Left ventricle myocardium inferior (tissue), 1 donor: ENCODE data around the gene GRM7. TPM values are rescaled to one million over a fixed set of nuclear protein-coding genes. Genes with fewer than 3 reads are reported as not detected.

Source experiments
- DNase-seq: peaks from one replicate; pipeline ENCODE4 v3.0.0-alpha.2; 2020
- H3K27ac ChIP-seq: fragments of 200-600 bp; replicated peaks from 2 replicates; pipeline ENCODE4 v1.8.0; 2021
- H3K27me3 ChIP-seq: fragments of 200-600 bp; 2 replicates; pipeline ENCODE4 v1.8.0; 2021; ENCODE audit warnings: low read depth
- H3K36me3 ChIP-seq: fragments of 200-600 bp; 2 replicates; pipeline ENCODE4 v1.8.0; 2021
- H3K4me1 ChIP-seq: fragments of 200-600 bp; 2 replicates; pipeline ENCODE4 v1.8.0; 2021
- H3K4me3 ChIP-seq: fragments of 200-600 bp; 2 replicates; pipeline ENCODE4 v1.8.0; 2021; ENCODE audit warnings: mild to moderate bottlenecking, moderate library complexity
- H3K9me3 ChIP-seq: fragments of 200-600 bp; replicated peaks from 2 replicates; pipeline ENCODE4 v1.8.0; 2021
- intact Hi-C: fragments of 100-400 bp; cut with micrococcal nuclease; formaldehyde crosslinking; loops from one replicate; pipeline ENCODE4 v1.11.0; 2022
- total RNA-seq: library from RNA; stranded (reverse); fragmentation: NEBNext Ultra II Directional; extraction: Animal tissue kit (Norgen Biotek cat#: 25700); gene quantifications from one replicate; pipeline ENCODE4 v1.2.1, GENCODE V29; 2021
- TF ChIP-seq, protein P1 (sequence below): fragments of 200-600 bp; IDR thresholded peaks from 2 replicates; pipeline ENCODE4 v1.8.0; 2021; ENCODE audit warnings: antibody characterized with exemption, mild to moderate bottlenecking, borderline replicate concordance
- donor health status: DM: no; HTN: yes; CAD: no; lungs with severe emphysema.

Gene GRM7
- total RNA-seq, 1 donor from 2014 or later = not detected

DNA sequence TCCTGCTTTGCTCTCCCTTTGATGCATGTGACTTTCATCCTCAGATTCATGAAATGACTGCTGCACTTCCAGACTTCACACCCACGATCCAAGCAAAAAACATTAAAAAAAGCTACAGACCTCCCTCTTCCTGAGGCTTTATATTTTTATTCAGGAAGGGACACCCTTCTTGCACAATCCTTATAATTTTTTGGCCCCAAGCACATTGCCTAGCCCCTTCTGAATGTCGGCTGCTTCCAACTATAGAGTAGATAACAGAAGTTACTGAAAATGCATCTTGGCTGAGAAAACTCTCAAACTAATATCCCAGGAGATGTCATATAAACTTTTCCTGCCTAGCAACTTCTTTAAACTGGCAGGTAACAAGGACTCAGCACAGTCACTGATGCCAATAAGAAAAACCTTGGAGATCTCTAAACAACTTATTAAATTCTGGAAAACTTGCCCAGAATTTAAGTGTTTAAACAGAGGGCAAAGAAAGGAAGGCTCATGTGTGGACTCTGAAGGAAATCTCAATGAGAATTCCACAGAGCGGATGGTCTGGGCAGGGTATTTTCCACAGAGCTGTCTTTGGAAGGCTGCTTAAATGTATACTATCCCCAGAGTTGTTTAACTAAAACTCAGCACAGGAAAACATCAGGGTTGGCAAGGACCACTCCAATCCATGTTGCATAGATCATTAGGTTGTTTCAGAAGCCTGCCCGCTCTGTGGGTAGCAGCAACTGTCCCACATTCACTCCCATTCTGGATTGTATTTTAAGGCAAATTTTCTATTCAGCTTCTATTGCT, 893.9 kb downstream of the GRM7 start:
- DNase-seq = no peak
- no peak overlapping the region for H3K27ac ChIP-seq
- intact Hi-C loops = no loop called here
- no peaks in the 10 kb centered on the region for H3K36me3 ChIP-seq
- no peaks in the 10 kb centered on the region for H3K9me3 ChIP-seq
- TF ChIP-seq, protein P1, sequence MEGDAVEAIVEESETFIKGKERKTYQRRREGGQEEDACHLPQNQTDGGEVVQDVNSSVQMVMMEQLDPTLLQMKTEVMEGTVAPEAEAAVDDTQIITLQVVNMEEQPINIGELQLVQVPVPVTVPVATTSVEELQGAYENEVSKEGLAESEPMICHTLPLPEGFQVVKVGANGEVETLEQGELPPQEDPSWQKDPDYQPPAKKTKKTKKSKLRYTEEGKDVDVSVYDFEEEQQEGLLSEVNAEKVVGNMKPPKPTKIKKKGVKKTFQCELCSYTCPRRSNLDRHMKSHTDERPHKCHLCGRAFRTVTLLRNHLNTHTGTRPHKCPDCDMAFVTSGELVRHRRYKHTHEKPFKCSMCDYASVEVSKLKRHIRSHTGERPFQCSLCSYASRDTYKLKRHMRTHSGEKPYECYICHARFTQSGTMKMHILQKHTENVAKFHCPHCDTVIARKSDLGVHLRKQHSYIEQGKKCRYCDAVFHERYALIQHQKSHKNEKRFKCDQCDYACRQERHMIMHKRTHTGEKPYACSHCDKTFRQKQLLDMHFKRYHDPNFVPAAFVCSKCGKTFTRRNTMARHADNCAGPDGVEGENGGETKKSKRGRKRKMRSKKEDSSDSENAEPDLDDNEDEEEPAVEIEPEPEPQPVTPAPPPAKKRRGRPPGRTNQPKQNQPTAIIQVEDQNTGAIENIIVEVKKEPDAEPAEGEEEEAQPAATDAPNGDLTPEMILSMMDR = no peak
- no peaks in the 10 kb centered on the region for H3K27me3 ChIP-seq
- H3K4me3 ChIP-seq = no peak overlapping the region
- no peaks in the 10 kb centered on the region for H3K4me1 ChIP-seq

DNA sequence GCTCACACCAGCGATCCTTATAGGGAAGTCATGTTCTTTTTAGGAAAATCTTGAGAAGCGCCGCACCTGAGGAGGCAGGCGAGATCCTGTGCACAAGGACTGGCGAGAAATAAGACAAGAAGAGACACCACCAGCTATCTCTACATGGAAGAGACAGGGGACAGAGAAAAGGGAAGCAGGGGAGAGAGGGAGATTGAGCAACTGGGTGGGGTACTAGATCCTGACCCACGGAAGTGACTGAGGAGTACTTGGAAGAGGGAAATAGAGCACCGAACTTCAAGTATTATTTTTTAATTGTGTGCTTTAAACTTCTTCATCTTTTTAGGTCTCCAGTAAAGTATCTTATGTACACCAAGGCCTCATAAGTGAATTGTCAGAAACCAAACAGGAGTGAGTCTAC, 898.7 kb downstream of the GRM7 start:
- TF ChIP-seq, protein P1 = no peak
- no peak overlapping the region for H3K27ac ChIP-seq
- no peaks in the 10 kb centered on the region for H3K27me3 ChIP-seq
- DNase-seq = no peak
- H3K4me3 ChIP-seq = no peak overlapping the region
- no peaks in the 10 kb centered on the region for H3K36me3 ChIP-seq
- H3K9me3 ChIP-seq = no peaks in the 10 kb centered on the region
- H3K4me1 ChIP-seq = no peaks in the 10 kb centered on the region
- intact Hi-C loops = no loop called here

DNA sequence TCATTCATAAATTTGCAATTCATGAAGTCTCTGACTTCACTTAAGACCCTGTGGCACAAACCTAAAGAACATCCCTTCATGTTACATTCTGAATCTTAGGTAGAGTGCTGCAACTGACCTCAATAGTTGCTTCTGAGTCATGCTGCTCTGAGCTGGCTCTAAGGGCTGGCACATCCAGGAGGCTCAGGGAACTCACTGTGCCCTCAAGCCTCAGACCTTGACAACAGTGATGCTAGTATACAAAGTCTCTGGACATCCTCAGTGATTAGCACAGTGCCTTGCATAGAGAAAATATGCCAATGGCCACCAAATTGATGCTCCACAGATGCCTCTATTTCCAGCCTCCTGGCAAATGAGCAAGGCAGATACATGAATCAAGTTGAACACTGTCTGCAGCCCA, 899.8 kb downstream of the GRM7 start:
- Histone ChIP-seq H3K4me1 (no peaks in the 10 kb centered on the region), H3K36me3 (no peaks in the 10 kb centered on the region)
- intact Hi-C loops = no loop called here

DNA sequence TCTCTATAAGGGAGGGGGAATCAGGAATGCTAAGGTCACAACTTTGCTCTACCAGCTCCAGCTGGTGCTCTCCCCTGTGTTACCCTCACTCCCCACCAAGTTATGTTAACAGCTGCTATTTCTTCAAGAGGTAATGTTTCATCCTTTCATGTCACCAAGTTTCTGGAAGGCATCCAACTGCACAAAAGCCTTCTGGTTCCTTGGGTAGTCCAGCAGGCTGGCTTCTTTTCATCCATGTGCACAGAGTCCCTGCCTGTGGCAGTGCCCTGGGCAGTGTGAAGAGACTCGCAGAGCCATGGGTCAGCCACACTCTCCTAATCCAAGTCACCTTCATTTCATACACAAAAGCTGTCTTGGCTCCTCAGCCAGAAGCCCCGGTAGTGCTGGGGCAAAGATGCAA, 903.2 kb downstream of the GRM7 start:
- no peak overlapping the region for H3K4me3 ChIP-seq
- no peaks in the 10 kb centered on the region for H3K36me3 ChIP-seq
- no peaks in the 10 kb centered on the region for H3K4me1 ChIP-seq
- H3K27me3 ChIP-seq = no peaks in the 10 kb centered on the region
- H3K27ac ChIP-seq = no peak overlapping the region
- DNase-seq = no peak
- H3K9me3 ChIP-seq = peaks cover 9% of the 10 kb centered on the region
- intact Hi-C loops = no loop called here
- TF ChIP-seq, protein P1 = no peak

More for the DNA sequence above, 899.8 kb downstream of the GRM7 start:
- Histone ChIP-seq H3K9me3 (no peaks in the 10 kb centered on the region), H3K27ac (no peak overlapping the region), H3K4me3 (no peak overlapping the region), H3K27me3 (no peaks in the 10 kb centered on the region)
- TF ChIP-seq, protein P1 = no peak
- no peak for DNase-seq

DNA sequence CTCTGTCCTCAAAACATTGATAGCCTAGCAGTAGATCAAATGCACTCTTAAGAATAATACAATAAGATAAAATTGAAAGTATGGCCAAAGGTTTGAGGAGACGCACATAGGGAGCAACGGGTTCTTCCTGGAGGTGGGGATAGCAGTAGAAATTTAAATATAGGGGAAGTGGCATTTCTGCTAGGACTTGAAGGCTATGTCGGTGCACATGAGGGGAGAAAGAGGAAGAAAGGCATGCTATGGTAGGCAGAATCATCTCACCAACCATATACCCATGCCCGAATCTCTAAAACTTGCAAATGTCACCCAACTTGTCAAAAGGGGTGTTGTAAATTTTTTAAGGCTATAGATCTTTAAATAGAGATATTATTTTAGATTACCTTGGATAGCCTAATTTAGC, 905.6 kb downstream of the GRM7 start:
- Histone ChIP-seq H3K4me3 (no peak overlapping the region), H3K4me1 (no peaks in the 10 kb centered on the region), H3K27ac (no peak overlapping the region), H3K36me3 (no peaks in the 10 kb centered on the region), H3K9me3 (peaks cover 9% of the 10 kb centered on the region), H3K27me3 (no peaks in the 10 kb centered on the region)
- DNase-seq = no peak
- intact Hi-C loops = no loop called here
- TF ChIP-seq, protein P1 = no peak
